ENCODE results near the gene STXBP5. TPM values are rescaled to one million over a fixed set of nuclear protein-coding genes. Genes with fewer than 3 reads are reported as not detected.

The STXBP5 gene
- total and polyA plus RNA-seq, 9 of the 15 experiments (the other 6 are each of a cell fraction or from before 2014, with no cell fraction given) = 23.3 to 172 (median 71.5) TPM

DNA sequence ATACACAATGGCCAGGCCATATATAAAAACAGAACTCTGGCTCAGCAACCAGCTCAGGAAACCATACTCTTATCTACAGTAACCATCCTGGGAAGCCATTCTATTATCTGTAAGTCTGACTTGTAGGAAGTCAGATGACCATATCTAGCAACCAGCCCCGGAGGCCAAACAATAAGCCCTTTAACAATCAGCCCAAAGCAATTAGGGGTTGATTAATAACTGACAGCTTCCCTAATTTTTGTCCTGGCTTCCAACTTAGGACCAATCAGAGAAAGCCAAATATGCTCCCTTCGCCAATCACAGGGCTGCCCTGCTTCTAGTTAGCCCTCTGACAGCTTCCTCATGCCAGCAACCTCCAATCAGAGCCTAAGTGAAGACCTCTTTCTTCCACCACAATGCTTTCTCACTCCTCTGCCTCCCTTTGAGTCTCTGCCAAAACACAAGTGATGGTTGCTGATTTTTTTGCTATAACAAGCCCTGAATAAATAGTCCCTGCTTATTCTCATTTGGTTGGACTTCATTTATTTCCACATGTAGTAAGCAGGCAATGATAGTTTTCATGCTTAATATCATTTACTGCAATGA is 37.8 kb upstream of the STXBP5 start (continued):
- TF ChIP-seq, protein P1, sequence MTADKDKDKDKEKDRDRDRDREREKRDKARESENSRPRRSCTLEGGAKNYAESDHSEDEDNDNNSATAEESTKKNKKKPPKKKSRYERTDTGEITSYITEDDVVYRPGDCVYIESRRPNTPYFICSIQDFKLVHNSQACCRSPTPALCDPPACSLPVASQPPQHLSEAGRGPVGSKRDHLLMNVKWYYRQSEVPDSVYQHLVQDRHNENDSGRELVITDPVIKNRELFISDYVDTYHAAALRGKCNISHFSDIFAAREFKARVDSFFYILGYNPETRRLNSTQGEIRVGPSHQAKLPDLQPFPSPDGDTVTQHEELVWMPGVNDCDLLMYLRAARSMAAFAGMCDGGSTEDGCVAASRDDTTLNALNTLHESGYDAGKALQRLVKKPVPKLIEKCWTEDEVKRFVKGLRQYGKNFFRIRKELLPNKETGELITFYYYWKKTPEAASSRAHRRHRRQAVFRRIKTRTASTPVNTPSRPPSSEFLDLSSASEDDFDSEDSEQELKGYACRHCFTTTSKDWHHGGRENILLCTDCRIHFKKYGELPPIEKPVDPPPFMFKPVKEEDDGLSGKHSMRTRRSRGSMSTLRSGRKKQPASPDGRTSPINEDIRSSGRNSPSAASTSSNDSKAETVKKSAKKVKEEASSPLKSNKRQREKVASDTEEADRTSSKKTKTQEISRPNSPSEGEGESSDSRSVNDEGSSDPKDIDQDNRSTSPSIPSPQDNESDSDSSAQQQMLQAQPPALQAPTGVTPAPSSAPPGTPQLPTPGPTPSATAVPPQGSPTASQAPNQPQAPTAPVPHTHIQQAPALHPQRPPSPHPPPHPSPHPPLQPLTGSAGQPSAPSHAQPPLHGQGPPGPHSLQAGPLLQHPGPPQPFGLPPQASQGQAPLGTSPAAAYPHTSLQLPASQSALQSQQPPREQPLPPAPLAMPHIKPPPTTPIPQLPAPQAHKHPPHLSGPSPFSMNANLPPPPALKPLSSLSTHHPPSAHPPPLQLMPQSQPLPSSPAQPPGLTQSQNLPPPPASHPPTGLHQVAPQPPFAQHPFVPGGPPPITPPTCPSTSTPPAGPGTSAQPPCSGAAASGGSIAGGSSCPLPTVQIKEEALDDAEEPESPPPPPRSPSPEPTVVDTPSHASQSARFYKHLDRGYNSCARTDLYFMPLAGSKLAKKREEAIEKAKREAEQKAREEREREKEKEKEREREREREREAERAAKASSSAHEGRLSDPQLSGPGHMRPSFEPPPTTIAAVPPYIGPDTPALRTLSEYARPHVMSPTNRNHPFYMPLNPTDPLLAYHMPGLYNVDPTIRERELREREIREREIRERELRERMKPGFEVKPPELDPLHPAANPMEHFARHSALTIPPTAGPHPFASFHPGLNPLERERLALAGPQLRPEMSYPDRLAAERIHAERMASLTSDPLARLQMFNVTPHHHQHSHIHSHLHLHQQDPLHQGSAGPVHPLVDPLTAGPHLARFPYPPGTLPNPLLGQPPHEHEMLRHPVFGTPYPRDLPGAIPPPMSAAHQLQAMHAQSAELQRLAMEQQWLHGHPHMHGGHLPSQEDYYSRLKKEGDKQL (CRISPR knock-in tag; IDR thresholded peaks at IDR 0.05; ENCODE audit: borderline replicate concordance) = no peak
- TF ChIP-seq CBX3 (IDR thresholded peaks at IDR 0.05; ENCODE audit: borderline replicate concordance in 1 of 2, low read length in 2 of 2) (peak in 1 of 2 experiments; percentile 72; a peak in 2 of 3 replicates), CBX1 (IDR thresholded peaks at IDR 0.05; ENCODE audit: low read depth) (peak; percentile 84; the same call in 1 of the 2 replicates), TFAM (CRISPR knock-in tag; conservative IDR thresholded peaks at IDR 0.05) (no peak), POLR2A (conservative IDR thresholded peaks at IDR 0.05) (no peak), PURB (CRISPR knock-in tag; IDR thresholded peaks at IDR 0.05; ENCODE audit: low read depth) (no peak), SMAD2 (IDR thresholded peaks at IDR 0.05; ENCODE audit: low read depth, low read length) (no peak), TBL1XR1 (IDR thresholded peaks at IDR 0.05; ENCODE audit: low read length in 2 of 2) (peak in 1 of 2 experiments; percentile 84; a peak in 2 of 4 replicates), CREBBP (IDR thresholded peaks at IDR 0.05; ENCODE audit: low read depth, low read length) (no peak), EP400 (IDR thresholded peaks at IDR 0.05) (peak; percentile 57; the same call in 1 of the 2 replicates), HNRNPLL (IDR thresholded peaks at IDR 0.05; ENCODE audit: low read depth, low read length, poor library complexity, severe bottlenecking) (no peak), TAF9B (IDR thresholded peaks at IDR 0.05; ENCODE audit: partially characterized antibody) (peak; percentile 43), ELF2 (CRISPR knock-in tag; IDR thresholded peaks at IDR 0.05) (peak; percentile 68), ZNF239 (CRISPR knock-in tag; IDR thresholded peaks at IDR 0.05) (peak; percentile 46; the same call in 1 of the 2 replicates), HIVEP1 (CRISPR knock-in tag; IDR thresholded peaks at IDR 0.05) (no peak)
- TF ChIP-seq, protein P2, sequence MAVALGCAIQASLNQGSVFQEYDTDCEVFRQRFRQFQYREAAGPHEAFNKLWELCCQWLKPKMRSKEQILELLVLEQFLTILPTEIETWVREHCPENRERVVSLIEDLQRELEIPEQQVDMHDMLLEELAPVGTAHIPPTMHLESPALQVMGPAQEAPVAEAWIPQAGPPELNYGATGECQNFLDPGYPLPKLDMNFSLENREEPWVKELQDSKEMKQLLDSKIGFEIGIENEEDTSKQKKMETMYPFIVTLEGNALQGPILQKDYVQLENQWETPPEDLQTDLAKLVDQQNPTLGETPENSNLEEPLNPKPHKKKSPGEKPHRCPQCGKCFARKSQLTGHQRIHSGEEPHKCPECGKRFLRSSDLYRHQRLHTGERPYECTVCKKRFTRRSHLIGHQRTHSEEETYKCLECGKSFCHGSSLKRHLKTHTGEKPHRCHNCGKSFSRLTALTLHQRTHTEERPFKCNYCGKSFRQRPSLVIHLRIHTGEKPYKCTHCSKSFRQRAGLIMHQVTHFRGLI (CRISPR knock-in tag; IDR thresholded peaks at IDR 0.05) = no peak
- TF ChIP-seq, protein P3, sequence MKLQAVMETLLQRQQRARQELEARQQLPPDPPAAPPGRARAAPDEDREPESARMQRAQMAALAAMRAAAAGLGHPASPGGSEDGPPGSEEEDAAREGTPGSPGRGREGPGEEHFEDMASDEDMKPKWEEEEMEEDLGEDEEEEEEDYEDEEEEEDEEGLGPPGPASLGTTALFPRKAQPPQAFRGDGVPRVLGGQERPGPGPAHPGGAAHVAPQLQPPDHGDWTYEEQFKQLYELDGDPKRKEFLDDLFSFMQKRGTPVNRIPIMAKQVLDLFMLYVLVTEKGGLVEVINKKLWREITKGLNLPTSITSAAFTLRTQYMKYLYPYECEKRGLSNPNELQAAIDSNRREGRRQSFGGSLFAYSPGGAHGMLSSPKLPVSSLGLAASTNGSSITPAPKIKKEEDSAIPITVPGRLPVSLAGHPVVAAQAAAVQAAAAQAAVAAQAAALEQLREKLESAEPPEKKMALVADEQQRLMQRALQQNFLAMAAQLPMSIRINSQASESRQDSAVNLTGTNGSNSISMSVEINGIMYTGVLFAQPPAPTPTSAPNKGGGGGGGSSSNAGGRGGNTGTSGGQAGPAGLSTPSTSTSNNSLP (IDR thresholded peaks at IDR 0.05; ENCODE audit: borderline replicate concordance, low read depth, low read length) = peak; percentile 84; the same call in 1 of the 2 replicates
- TF ChIP-seq, protein P4, sequence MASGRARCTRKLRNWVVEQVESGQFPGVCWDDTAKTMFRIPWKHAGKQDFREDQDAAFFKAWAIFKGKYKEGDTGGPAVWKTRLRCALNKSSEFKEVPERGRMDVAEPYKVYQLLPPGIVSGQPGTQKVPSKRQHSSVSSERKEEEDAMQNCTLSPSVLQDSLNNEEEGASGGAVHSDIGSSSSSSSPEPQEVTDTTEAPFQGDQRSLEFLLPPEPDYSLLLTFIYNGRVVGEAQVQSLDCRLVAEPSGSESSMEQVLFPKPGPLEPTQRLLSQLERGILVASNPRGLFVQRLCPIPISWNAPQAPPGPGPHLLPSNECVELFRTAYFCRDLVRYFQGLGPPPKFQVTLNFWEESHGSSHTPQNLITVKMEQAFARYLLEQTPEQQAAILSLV (tag; IDR thresholded peaks at IDR 0.05) = no peak

Data from K562 (cell line).